ENCODE measurements around the gene ARFGAP1. TPM values are rescaled to one million over a fixed set of nuclear protein-coding genes. Genes with fewer than 3 reads are reported as not detected.

Gene ARFGAP1
- total and polyA plus RNA-seq, 2 of the 4 experiments (the other 2 are of a cell fraction), result 59.1 to 194 TPM

DNA sequence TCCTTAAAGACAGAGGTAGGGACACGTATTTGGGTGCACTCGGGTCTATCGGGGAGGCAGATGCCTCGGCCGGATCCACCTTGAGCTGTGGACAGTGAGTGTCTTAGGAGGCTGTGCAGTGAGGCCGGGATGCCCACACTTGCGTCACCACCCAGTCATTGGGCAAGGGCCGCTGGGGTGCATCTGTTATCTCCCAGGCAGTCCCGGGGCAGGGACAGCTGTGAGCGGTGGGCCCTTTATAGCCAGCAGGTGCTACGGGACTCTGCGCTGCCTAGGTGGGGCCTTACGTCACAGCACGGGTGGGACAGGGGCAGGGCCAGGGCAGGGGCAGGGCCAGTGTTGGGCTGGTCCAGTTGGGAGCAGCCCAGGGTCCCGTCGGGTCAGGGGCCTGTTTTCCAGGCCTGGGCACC, 19.7 kb downstream of the ARFGAP1 start:
- intact Hi-C loops (cut with micrococcal nuclease) (no loop called here), dilution Hi-C loops (cut with HindIII; ENCODE audit: low sequenced_read_pairs, unreplicated experiment) (no loop called here), in situ Hi-C loops (cut with MboI; ENCODE audit: low sequenced_read_pairs) (no loop called here)
- Histone ChIP-seq H3K56ac (ENCODE audit: extremely low read depth, insufficient read depth, low read length) (no peak overlapping the region), H3K79me1 (ENCODE audit: low read depth in 1 of 2, low read length in 2 of 2) (0 out of 4 replicates have a peak, but pooled peaks cover 0 to 10% of the 10 kb centered on the region in 2 experiments), H2AK9ac (replicated peaks; ENCODE audit: low read depth, low read length, poor library complexity) (no peak overlapping the region), H3K27ac (ENCODE audit: insufficient read depth, low read length) (no peak overlapping the region), H2BK20ac (ENCODE audit: low read depth, low read length) (no peak overlapping the region), H3K27me3 (ENCODE audit: control insufficient read depth, insufficient read depth, low read length) (peaks cover 23% of the 10 kb centered on the region), H3K4me2 (ENCODE audit: low read depth, low read length) (no peak overlapping the region), H4K5ac (ENCODE audit: low read depth, low read length) (no peak overlapping the region), H4K8ac (ENCODE audit: low read depth in 2 of 2, low read length in 2 of 2) (no peak overlapping the region), H3K14ac (replicated peaks; ENCODE audit: low read depth, low read length) (no peak overlapping the region), H4K91ac (ENCODE audit: insufficient read depth, low read depth, low read length) (no peak overlapping the region), H3K9me3 (ENCODE audit: control insufficient read depth, insufficient read depth, low read length) (no peaks in the 10 kb centered on the region), H3K4ac (ENCODE audit: low read depth, low read length) (no peak overlapping the region), H3K36me3 (ENCODE audit: control insufficient read depth, insufficient read depth, low read length) (peaks cover 22% of the 10 kb centered on the region), H4K20me1 (ENCODE audit: insufficient read depth, low read length) (peaks cover 51% of the 10 kb centered on the region), H3K18ac (ENCODE audit: low read depth, low read length) (no peak overlapping the region), H2BK120ac (ENCODE audit: low read depth, low read length) (no peak overlapping the region), H3K4me1 (ENCODE audit: control insufficient read depth, insufficient read depth, low read length) (no peaks in the 10 kb centered on the region), H3K23ac (ENCODE audit: low read depth, low read length) (no peak overlapping the region), H2BK15ac (ENCODE audit: low read depth, low read length) (no peak overlapping the region), H2BK5ac (ENCODE audit: low read depth, low read length, poor library complexity, severe bottlenecking) (no peak overlapping the region), H3K9me1 (ENCODE audit: insufficient read depth, low read length) (no peaks in the 10 kb centered on the region), H2AK5ac (ENCODE audit: low read depth, low read length) (no peak overlapping the region; the same call in 1 of the 2 replicates), H2AFZ (replicated peaks; ENCODE audit: low read length, poor library complexity) (no peak overlapping the region), H3K9ac (ENCODE audit: low read depth, low read length) (no peak overlapping the region), H3K4me3 (ENCODE audit: insufficient read depth, low read depth, low read length) (no peak overlapping the region)
- ATAC-seq (ENCODE audit: low read depth) (no peak), DNase-seq (no peak)
- BruUV-seq (replicated peaks), result no TSS peak
- TF ChIP-seq RCOR1 (IDR thresholded peaks at IDR 0.05; ENCODE audit: insufficient replicate concordance, low read length) (no peak), CEBPB (IDR thresholded peaks at IDR 0.05; ENCODE audit: low read depth, low read length) (0 out of 2 replicates have a peak, but pooled peaks have one; percentile 51)
- 74% methylated on average over 4 of the region's 16 CpGs; no CpG with 5 or more reads in 1 of the 2 experiments for WGBS, 2 experiments (ENCODE audit: extremely low coverage in 2 of 2, insufficient read length in 1 of 2)
- CTCF ChIA-PET, result interaction anchor here (0.7 kb wide), 1 partner anchor 68 kb away, joined by 4 read pairs; no protein-coding TSS in a partner anchor
- POLR2A ChIA-PET (ENCODE audit: unreplicated experiment), result no interaction called here
